Lower leg skin (tissue), 3 donors: ENCODE data around the gene CFAP97D1.

Experiments used
- CTCF ChIP-seq, 3 donors: fragments of 450-650 bp; IDR thresholded peaks; one replicate each; pipeline ENCODE4 v1.5.1; 2016; ENCODE audit warnings: antibody characterized with exemption in 3 of 3, mild to moderate bottlenecking in 3 of 3, moderate library complexity in 2 of 3
- POLR2A ChIP-seq, 2 donors: fragments of 450-650 bp; IDR thresholded peaks; one replicate each; pipeline ENCODE4 v1.6.1; 2016 to 2017; ENCODE audit warnings: antibody characterized with exemption in 2 of 2, mild to moderate bottlenecking in 1 of 2, moderate library complexity in 1 of 2

DNA sequence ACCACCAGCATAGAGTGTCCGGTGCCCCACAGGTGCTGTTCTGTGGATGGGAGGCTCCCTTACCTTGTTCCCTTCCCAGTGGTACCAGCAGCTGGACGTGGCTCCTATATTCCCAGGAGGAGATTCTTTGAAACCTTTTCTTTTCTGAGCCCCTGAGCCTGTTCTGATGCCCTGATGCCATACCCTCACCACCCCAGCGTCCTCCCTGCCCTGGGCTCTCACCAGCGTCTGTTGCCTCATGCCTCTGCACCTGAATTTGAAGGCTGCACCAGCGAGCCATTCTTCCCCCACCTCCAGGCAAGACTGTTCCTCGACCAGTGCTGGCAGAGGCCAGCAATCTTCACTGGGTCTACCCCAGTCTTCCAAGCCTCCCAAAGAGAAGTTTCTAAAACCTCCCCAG, 22.1 kb upstream of the CFAP97D1 start:
- TF ChIP-seq POLR2A (IDR thresholded peaks at IDR 0.05) (no peak), CTCF (IDR thresholded peaks at IDR 0.05) (no peak)
